Parathyroid adenoma (tissue), 2 donors: ENCODE results near the gene ASIC2.

Experiments used
- H2AFZ ChIP-seq: fragments of 300-600 bp; sonication (generic); one replicate; pipeline ENCODE4 v1.7.0; 2017; ENCODE audit warnings: antibody characterized with exemption, mild to moderate bottlenecking
- H3K27ac ChIP-seq: fragments of 300-600 bp; sonication (generic); one replicate; pipeline ENCODE4 v1.7.0; 2017
- H3K27me3 ChIP-seq: fragments of 300-600 bp; sonication (generic); one replicate; pipeline ENCODE4 v1.7.0; 2017; ENCODE audit warnings: low read length; ENCODE audit not compliant: control insufficient read depth, insufficient read depth
- H3K36me3 ChIP-seq: fragments of 300-600 bp; sonication (generic); one replicate; pipeline ENCODE4 v1.7.0; 2017; ENCODE audit warnings: low read length; ENCODE audit not compliant: control insufficient read depth, insufficient read depth
- H3K4me1 ChIP-seq: fragments of 300-600 bp; sonication (generic); one replicate; pipeline ENCODE4 v1.7.0; 2017; ENCODE audit warnings: control low read depth
- H3K4me2 ChIP-seq: fragments of 300-600 bp; sonication (generic); one replicate; pipeline ENCODE4 v1.7.0; 2017; ENCODE audit warnings: low read length
- H3K4me3 ChIP-seq: fragments of 300-600 bp; sonication (generic); one replicate; pipeline ENCODE4 v1.7.0; 2017; ENCODE audit warnings: low read depth, low read length
- H3K79me2 ChIP-seq: fragments of 300-600 bp; sonication (generic); one replicate; pipeline ENCODE4 v1.7.0; 2017; ENCODE audit warnings: control low read depth
- H3K9ac ChIP-seq: fragments of 300-600 bp; sonication (generic); one replicate; pipeline ENCODE4 v1.7.0; 2017; ENCODE audit warnings: mild to moderate bottlenecking
- H3K9me3 ChIP-seq: fragments of 300-600 bp; sonication (generic); one replicate; pipeline ENCODE4 v1.7.0; 2017; ENCODE audit warnings: low read length; ENCODE audit not compliant: control insufficient read depth
- CTCF ChIP-seq: fragments of 300-600 bp; sonication (generic); IDR thresholded peaks from one replicate; pipeline ENCODE4 v1.7.0; 2017; ENCODE audit warnings: antibody characterized with exemption, mild to moderate bottlenecking
- donor health status: primary hyperparathyroidism.

Gene ASIC2

GRCh38 chr17:33228548-33228947 is 64.5 kb downstream of the ASIC2 start:
- no peaks in the 10 kb centered on the region for H3K27me3 ChIP-seq
- H3K4me1 ChIP-seq, result peaks cover 2% of the 10 kb centered on the region
- H3K36me3 ChIP-seq, result no peaks in the 10 kb centered on the region
- H3K9ac ChIP-seq, result no peak overlapping the region
- no peaks in the 10 kb centered on the region for H3K79me2 ChIP-seq
- H2AFZ ChIP-seq, result no peak overlapping the region
- no peaks in the 10 kb centered on the region for H3K9me3 ChIP-seq
- no peak for TF ChIP-seq CTCF
- no peak overlapping the region for H3K27ac ChIP-seq
- H3K4me2 ChIP-seq, result no peak overlapping the region
- no peak overlapping the region for H3K4me3 ChIP-seq

GRCh38 chr17:33227911-33228310 is 65.2 kb downstream of the ASIC2 start:
- TF ChIP-seq CTCF, result no peak
- Histone ChIP-seq H3K4me3 (no peak overlapping the region), H3K27me3 (no peaks in the 10 kb centered on the region), H2AFZ (no peak overlapping the region), H3K4me1 (no peaks in the 10 kb centered on the region), H3K79me2 (no peaks in the 10 kb centered on the region), H3K9me3 (no peaks in the 10 kb centered on the region), H3K36me3 (no peaks in the 10 kb centered on the region), H3K4me2 (no peak overlapping the region), H3K9ac (no peak overlapping the region), H3K27ac (no peak overlapping the region)

GRCh38 chr17:33225994-33226393 is 67.1 kb downstream of the ASIC2 start:
- no peak overlapping the region for H3K9ac ChIP-seq
- no peak overlapping the region for H3K4me3 ChIP-seq
- no peak for TF ChIP-seq CTCF
- no peak overlapping the region for H2AFZ ChIP-seq
- no peaks in the 10 kb centered on the region for H3K27me3 ChIP-seq
- H3K36me3 ChIP-seq, result no peaks in the 10 kb centered on the region
- no peak overlapping the region for H3K27ac ChIP-seq
- H3K79me2 ChIP-seq, result no peaks in the 10 kb centered on the region
- no peaks in the 10 kb centered on the region for H3K9me3 ChIP-seq
- H3K4me2 ChIP-seq, result no peak overlapping the region
- no peaks in the 10 kb centered on the region for H3K4me1 ChIP-seq

- TF ChIP-seq CTCF, result no peak
- no peaks in the 10 kb centered on the region for H3K4me1 ChIP-seq
- no peaks in the 10 kb centered on the region for H3K27me3 ChIP-seq
- no peak overlapping the region for H3K27ac ChIP-seq
- no peak overlapping the region for H3K9ac ChIP-seq
- no peak overlapping the region for H2AFZ ChIP-seq
- no peaks in the 10 kb centered on the region for H3K9me3 ChIP-seq
- no peak overlapping the region for H3K4me2 ChIP-seq
- H3K4me3 ChIP-seq, result no peak overlapping the region
- no peaks in the 10 kb centered on the region for H3K36me3 ChIP-seq
- H3K79me2 ChIP-seq, result no peaks in the 10 kb centered on the region
These were observed 67.6 kb downstream of the ASIC2 start for GRCh38 chr17:33225509-33225908.

GRCh38 chr17:33220036-33220435 is 73.1 kb downstream of the ASIC2 start:
- no peak overlapping the region for H3K27ac ChIP-seq
- no peak for TF ChIP-seq CTCF
- no peak overlapping the region for H2AFZ ChIP-seq
- no peaks in the 10 kb centered on the region for H3K4me1 ChIP-seq
- H3K9me3 ChIP-seq, result no peaks in the 10 kb centered on the region
- H3K36me3 ChIP-seq, result no peaks in the 10 kb centered on the region
- no peaks in the 10 kb centered on the region for H3K27me3 ChIP-seq
- H3K9ac ChIP-seq, result no peak overlapping the region
- no peak overlapping the region for H3K4me2 ChIP-seq
- H3K4me3 ChIP-seq, result no peak overlapping the region
- H3K79me2 ChIP-seq, result no peaks in the 10 kb centered on the region
